Neural progenitor cell (in vitro differentiated cells): Measurements from ENCODE around the gene CLNK.

Experiments used
- CTCF ChIP-seq: fragments of 200-600 bp; sonication (generic); IDR thresholded peaks from 2 replicates; pipeline ENCODE4 v1.5.1; 2017; ENCODE audit warnings: antibody characterized with exemption, mild to moderate bottlenecking
- EZH2 ChIP-seq: fragments of 200-600 bp; sonication (generic); IDR thresholded peaks from 2 replicates; pipeline ENCODE4 v1.6.1; 2017; ENCODE audit warnings: antibody characterized with exemption, mild to moderate bottlenecking, moderate library complexity

- TF ChIP-seq EZH2 (no peak), CTCF (no peak)
These were observed 40.8 kb downstream of the CLNK start for GRCh38 chr4:10643600-10644425.
